Fibroblast of lung (primary cell): ENCODE results near the gene PGAP1.

Experiments used
- EZH2 ChIP-seq: IDR thresholded peaks from 2 replicates; pipeline ENCODE4 v1.5.1; 2012; ENCODE audit warnings: low read length, control low read depth, mild to moderate bottlenecking; ENCODE audit errors: missing control alignments
- TF ChIP-seq, protein P1 (sequence below), 2 donors: IDR thresholded peaks in 1 of 2; conservative IDR thresholded peaks in 1 of 2; 1 replicate in 1 of 2; 2 replicates in 1 of 2; pipeline ENCODE4 v1.5.1; 2011 to 2012; ENCODE audit warnings: low read length in 2 of 2, control low read depth in 1 of 2, inconsistent platforms in 1 of 2, low read depth in 1 of 2, mild to moderate bottlenecking in 1 of 2

DNA sequence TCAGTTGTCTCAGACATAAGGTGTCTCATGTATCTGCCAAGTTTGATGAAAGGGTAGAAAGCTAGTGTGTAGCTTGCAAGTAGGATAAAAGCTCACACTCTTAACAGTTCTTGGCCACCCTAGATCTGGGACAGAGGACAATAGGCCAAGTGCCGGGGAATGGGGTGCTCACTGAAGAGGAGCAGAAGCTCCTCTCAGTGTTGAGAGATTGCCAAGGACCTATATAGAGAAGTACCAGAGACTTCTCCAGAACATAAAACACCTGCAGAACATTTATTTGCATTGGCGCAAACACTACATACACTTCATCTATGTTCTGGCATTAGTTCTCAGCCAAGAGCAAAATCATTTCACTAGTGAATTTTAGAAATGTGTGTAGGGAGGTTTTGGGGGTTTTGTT is 124.1 kb downstream of the PGAP1 start:
- TF ChIP-seq, protein P1, sequence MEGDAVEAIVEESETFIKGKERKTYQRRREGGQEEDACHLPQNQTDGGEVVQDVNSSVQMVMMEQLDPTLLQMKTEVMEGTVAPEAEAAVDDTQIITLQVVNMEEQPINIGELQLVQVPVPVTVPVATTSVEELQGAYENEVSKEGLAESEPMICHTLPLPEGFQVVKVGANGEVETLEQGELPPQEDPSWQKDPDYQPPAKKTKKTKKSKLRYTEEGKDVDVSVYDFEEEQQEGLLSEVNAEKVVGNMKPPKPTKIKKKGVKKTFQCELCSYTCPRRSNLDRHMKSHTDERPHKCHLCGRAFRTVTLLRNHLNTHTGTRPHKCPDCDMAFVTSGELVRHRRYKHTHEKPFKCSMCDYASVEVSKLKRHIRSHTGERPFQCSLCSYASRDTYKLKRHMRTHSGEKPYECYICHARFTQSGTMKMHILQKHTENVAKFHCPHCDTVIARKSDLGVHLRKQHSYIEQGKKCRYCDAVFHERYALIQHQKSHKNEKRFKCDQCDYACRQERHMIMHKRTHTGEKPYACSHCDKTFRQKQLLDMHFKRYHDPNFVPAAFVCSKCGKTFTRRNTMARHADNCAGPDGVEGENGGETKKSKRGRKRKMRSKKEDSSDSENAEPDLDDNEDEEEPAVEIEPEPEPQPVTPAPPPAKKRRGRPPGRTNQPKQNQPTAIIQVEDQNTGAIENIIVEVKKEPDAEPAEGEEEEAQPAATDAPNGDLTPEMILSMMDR (conservative IDR thresholded peaks at IDR 0.05 in 1 of 2, IDR thresholded peaks at IDR 0.05 in 1 of 2; ENCODE audit: low read depth in 1 of 2, low read length in 2 of 2), result no peak
- TF ChIP-seq EZH2, result no peak
